ENCODE results near the gene KLHL29. TPM values are rescaled to one million over a fixed set of nuclear protein-coding genes. Genes with fewer than 3 reads are reported as not detected.

The KLHL29 gene
- total and polyA plus RNA-seq, 2 donors (not counting 1 experiment from before 2014, with no cell fraction given): 1.3 to 3.4 TPM

DNA sequence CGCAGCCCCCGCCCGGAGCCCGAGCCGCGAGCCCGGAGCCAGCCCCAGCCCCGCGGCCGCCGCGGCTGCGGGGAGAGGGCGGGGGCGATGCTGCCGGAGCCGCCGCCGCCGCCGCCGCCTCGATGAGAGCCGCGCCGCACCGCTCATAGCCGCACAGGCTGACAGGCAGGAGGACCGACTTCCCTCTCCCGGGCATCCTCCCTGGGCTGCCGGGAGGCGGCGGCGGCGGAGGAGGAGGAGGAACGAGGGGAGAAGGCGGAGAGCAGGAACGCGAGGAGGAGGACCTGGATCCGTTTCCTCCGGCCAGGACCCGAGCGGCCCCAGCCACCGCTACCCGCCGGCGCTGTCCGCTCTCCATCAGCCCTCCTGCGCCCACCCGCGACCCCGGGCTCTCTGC is 370 bp downstream of the KLHL29 start:
- H3K9ac ChIP-seq (ENCODE audit: low read length): peak overlapping the region; percentile 64
- H3K36me3 ChIP-seq (replicated peaks in 1 of 2; ENCODE audit: control extremely low read depth in 1 of 2, control insufficient read depth in 1 of 2, extremely low read depth in 1 of 2, insufficient read depth in 2 of 2, low read length in 1 of 2): no peaks in the 10 kb centered on the region
- ATAC-seq (ENCODE audit: low read depth) (peak; percentile 46), DNase-seq (peak; percentile 59)
- CTCF ChIA-PET: interaction anchor here (1.1 kb wide), 1 partner anchor 19 kb away, joined by 4 read pairs; no protein-coding TSS in a partner anchor
- peak overlapping the region; percentile 89 for H3K4me2 ChIP-seq (replicated peaks; ENCODE audit: low read depth, low read length, poor library complexity, severe bottlenecking)
- H3K9me3 ChIP-seq (ENCODE audit: control extremely low read depth in 1 of 3, control insufficient read depth in 2 of 3, insufficient read depth in 1 of 3, low read length in 2 of 3): peaks cover 0 to 1% (median 0%) of the 10 kb centered on the region in 3 donors
- no peak overlapping the region for H3K27ac Mint-ChIP-seq
- no peaks in the 10 kb centered on the region for H3K9me3 Mint-ChIP-seq (ENCODE audit: insufficient read depth)
- H4K20me1 ChIP-seq (ENCODE audit: control insufficient read depth, insufficient read depth, low read length, poor library complexity, severe bottlenecking): no peaks in the 10 kb centered on the region
- peaks cover 0 to 42% (median 26%) of the 10 kb centered on the region in 4 experiments for H3K27me3 ChIP-seq (replicated peaks in 1 of 4; ENCODE audit: control extremely low read depth in 1 of 4, control insufficient read depth in 3 of 4, insufficient read depth in 4 of 4, low read length in 3 of 4)
- no peak overlapping the region for H3K27ac ChIP-seq (ENCODE audit: low read length in 2 of 2)
- peak overlapping the region; percentile 63 for H2AFZ ChIP-seq (ENCODE audit: insufficient read depth, low read depth, low read length, poor library complexity, severe bottlenecking)
- peak overlapping the region in 4 of 5 experiments; percentile 37 to 63 (median 56) for H3K4me3 ChIP-seq (ENCODE audit: control extremely low read depth in 1 of 5, extremely low read depth in 1 of 5, insufficient read depth in 1 of 5, low read depth in 2 of 5, low read length in 4 of 5)
- H3K4me3 Mint-ChIP-seq: peak overlapping the region; percentile 49
- peaks cover 23 to 28% of the 10 kb centered on the region in 2 donors for H3K4me1 ChIP-seq (ENCODE audit: control insufficient read depth in 2 of 2, insufficient read depth in 2 of 2, low read length in 2 of 2)
- WGBS (ENCODE audit: insufficient coverage): under 1% methylated on average over 47 of the region's 52 CpGs
- peaks cover 30% of the 10 kb centered on the region for H3K4me1 Mint-ChIP-seq
- intact Hi-C loops (cut with micrococcal nuclease): loop anchor here (10.0 kb wide), 1 partner anchor 689 kb away; the partner anchor contains the start of gene SF3B6
- TF ChIP-seq, protein P1, sequence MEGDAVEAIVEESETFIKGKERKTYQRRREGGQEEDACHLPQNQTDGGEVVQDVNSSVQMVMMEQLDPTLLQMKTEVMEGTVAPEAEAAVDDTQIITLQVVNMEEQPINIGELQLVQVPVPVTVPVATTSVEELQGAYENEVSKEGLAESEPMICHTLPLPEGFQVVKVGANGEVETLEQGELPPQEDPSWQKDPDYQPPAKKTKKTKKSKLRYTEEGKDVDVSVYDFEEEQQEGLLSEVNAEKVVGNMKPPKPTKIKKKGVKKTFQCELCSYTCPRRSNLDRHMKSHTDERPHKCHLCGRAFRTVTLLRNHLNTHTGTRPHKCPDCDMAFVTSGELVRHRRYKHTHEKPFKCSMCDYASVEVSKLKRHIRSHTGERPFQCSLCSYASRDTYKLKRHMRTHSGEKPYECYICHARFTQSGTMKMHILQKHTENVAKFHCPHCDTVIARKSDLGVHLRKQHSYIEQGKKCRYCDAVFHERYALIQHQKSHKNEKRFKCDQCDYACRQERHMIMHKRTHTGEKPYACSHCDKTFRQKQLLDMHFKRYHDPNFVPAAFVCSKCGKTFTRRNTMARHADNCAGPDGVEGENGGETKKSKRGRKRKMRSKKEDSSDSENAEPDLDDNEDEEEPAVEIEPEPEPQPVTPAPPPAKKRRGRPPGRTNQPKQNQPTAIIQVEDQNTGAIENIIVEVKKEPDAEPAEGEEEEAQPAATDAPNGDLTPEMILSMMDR (IDR thresholded peaks at IDR 0.05): no peak
- TF ChIP-seq EZH2 (IDR thresholded peaks at IDR 0.05; ENCODE audit: borderline replicate concordance, insufficient read depth, low read depth, low read length, poor library complexity, severe bottlenecking): no peak
- peaks cover 41% of the 10 kb centered on the region for H3K27me3 Mint-ChIP-seq
- POLR2A ChIA-PET: no interaction called here
- no peaks in the 10 kb centered on the region for H3K79me2 ChIP-seq (ENCODE audit: control insufficient read depth, insufficient read depth, low read length)

DNA sequence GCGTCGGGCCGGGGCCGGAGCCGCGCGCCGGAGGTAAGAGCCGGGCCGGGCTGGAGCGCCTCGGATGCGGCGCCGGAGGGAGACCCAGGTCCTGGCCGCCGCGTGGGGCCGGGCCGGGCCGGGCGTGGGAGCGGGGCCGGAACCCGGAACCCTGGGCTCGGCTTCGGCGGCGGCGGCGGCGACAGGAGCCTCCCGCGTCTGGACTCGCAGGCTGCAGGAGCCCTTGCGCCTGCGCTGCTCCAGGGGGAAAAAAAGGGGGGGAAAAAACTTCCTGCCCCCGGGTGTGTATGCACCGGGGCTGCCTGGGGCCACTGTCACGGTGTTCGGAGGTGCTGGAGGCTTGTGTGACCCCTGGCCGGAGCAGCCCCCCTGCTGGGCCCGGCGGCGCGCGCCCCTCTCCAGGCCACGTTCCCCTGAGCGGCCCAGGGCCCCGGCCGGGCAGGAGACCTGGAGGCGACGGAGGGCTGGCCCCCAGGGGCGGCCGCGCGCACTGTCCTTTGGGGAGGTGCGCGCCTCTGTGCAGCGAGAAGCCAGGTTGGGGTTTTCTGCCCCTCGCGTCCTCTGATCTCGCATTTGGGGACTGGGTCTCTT is 864 bp downstream of the KLHL29 start:
- Mint-ChIP-seq H3K27me3 (peaks cover 42% of the 10 kb centered on the region), H3K4me3 (peak overlapping the region; percentile 92), H3K9me3 (ENCODE audit: insufficient read depth) (no peaks in the 10 kb centered on the region), H3K27ac (peak overlapping the region; percentile 60), H3K4me1 (peaks cover 25% of the 10 kb centered on the region)
- H3K4me2 ChIP-seq (replicated peaks; ENCODE audit: low read depth, low read length, poor library complexity, severe bottlenecking): peak overlapping the region; percentile 89
- H3K36me3 ChIP-seq (replicated peaks in 1 of 2; ENCODE audit: control extremely low read depth in 1 of 2, control insufficient read depth in 1 of 2, extremely low read depth in 1 of 2, insufficient read depth in 2 of 2, low read length in 1 of 2): no peaks in the 10 kb centered on the region
- DNase-seq (no peak), ATAC-seq (ENCODE audit: low read depth) (no peak)
- ChIA-PET CTCF (no interaction called here), POLR2A (no interaction called here)
- 1% methylated on average over 61 of the region's 63 CpGs for WGBS (ENCODE audit: insufficient coverage)
- H4K20me1 ChIP-seq (ENCODE audit: control insufficient read depth, insufficient read depth, low read length, poor library complexity, severe bottlenecking): no peaks in the 10 kb centered on the region
- H3K4me3 ChIP-seq (ENCODE audit: control extremely low read depth in 1 of 5, extremely low read depth in 1 of 5, insufficient read depth in 1 of 5, low read depth in 2 of 5, low read length in 4 of 5): peak overlapping the region in 4 of 5 experiments; percentile 24 to 63 (median 56)
- TF ChIP-seq, protein P1 (IDR thresholded peaks at IDR 0.05): no peak
- TF ChIP-seq EZH2 (IDR thresholded peaks at IDR 0.05; ENCODE audit: borderline replicate concordance, insufficient read depth, low read depth, low read length, poor library complexity, severe bottlenecking): no peak
- H3K27ac ChIP-seq (ENCODE audit: low read length in 2 of 2): no peak overlapping the region
- peaks cover 0 to 42% (median 26%) of the 10 kb centered on the region in 4 experiments for H3K27me3 ChIP-seq (replicated peaks in 1 of 4; ENCODE audit: control extremely low read depth in 1 of 4, control insufficient read depth in 3 of 4, insufficient read depth in 4 of 4, low read length in 3 of 4)
- H3K9me3 ChIP-seq (ENCODE audit: control extremely low read depth in 1 of 3, control insufficient read depth in 2 of 3, insufficient read depth in 1 of 3, low read length in 2 of 3): peaks cover 0 to 1% (median 0%) of the 10 kb centered on the region in 3 donors
- H3K79me2 ChIP-seq (ENCODE audit: control insufficient read depth, insufficient read depth, low read length): no peaks in the 10 kb centered on the region
- peaks cover 18 to 23% of the 10 kb centered on the region in 2 donors for H3K4me1 ChIP-seq (ENCODE audit: control insufficient read depth in 2 of 2, insufficient read depth in 2 of 2, low read length in 2 of 2)
- H2AFZ ChIP-seq (ENCODE audit: insufficient read depth, low read depth, low read length, poor library complexity, severe bottlenecking): peak overlapping the region; percentile 63
- intact Hi-C loops (cut with micrococcal nuclease): loop anchor here (10.0 kb wide), 1 partner anchor 689 kb away; the partner anchor contains the start of gene SF3B6
- H3K9ac ChIP-seq (ENCODE audit: low read length): peak overlapping the region; percentile 64

All from B cell (primary cell).